ENCODE results near the gene KDM7A.
A peak's percentile ranks its signal among the peaks of the same experiment; 100 is the strongest.
"Not testable (repeated sequence)": the region's sequence is repeated elsewhere in the genome, so short reads cannot be mapped to it uniquely, and the experiment has no call there.

The KDM7A gene

DNA sequence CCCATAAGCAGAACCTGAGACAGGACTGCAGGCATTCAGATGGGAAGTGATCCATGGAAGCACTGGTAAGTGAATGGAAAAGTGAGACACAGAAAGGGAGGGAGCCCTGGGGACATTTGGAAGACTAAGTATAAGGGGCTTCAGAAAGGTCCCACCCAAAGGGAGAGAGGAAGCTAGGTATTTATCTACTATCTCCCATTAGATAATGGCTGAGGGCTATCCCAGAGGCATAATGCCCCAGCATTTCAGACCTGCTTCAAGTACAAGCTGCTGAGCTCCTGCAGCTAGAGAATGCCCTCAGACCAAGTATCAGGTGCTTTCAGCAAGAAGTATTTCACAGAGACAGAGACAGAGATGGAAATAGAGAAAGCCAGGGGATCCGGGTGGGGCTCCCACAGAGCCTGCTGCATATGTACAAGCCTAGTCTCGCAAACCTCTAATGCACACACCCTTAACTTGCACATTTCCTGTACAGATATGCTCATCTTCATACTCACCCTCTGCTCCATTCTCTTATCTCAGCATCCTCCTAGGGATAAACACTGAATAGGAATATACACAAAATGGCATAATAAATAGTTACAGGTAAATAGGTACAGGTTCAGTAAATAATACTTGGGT lies 20.2 kb downstream of the KDM7A start:
- no peak for DNase-seq

DNA sequence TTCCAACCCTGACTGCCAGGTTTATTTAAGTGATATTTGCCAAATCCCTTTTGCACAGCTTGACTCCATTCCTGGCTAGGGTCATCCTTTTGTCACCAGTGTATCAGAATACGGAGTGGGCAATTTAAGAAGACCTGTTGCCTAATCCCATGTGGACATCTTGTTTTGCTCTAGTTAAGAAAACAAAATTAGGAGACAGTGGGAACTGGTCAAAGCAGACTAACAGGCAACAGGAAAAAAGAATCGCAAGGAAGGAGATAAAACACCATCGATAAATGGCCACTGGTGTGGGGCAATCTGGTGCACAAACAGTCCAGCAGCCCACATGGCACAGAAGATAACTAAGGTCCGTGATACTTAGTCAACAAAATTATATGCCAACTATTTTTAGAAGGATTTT lies 21.4 kb downstream of the KDM7A start:
- DNase-seq, result no peak

DNA sequence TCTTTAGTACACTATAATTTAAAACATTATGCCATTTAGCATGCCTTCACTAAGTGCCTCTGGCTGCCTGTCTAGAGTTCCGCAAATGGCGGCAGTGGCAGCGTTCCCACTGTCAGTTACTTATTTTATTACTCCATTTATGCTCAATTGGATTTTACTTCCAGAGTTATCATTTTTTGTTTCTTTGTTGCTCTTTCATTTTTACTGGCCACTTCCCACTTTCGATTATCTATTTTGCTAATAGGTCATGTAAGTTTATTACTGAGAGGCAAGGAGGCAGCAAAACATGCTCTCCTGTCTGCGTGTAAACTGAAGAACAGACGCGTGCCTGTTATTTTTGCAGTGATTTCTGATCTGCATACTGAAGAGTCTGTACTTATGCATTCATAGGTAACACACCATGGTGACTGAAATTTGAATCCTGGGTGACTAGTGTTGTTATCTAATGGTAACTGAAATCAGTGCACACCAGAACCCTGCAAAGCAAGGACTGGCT lies 23.1 kb downstream of the KDM7A start:
- DNase-seq, result no peak

DNA sequence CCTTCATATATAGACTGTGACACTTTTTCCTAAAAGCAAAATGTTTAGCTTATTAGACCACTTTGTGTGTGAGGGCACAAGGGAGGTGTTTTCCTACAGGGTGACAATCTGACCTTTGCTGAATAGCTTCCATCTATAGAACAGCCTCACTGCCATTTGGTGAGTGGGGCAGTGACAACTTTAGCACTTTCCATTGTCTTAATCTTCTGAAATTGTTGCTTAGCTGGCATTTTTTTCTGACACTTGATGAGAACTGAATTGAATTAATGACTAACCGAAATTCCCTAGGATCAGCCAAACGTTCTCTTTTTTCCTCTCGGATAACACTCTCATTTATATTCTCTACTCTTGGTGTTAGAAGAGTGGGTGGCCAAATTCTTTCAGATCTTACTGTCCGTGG lies 30.2 kb downstream of the KDM7A start:
- DNase-seq, result no peak

DNA sequence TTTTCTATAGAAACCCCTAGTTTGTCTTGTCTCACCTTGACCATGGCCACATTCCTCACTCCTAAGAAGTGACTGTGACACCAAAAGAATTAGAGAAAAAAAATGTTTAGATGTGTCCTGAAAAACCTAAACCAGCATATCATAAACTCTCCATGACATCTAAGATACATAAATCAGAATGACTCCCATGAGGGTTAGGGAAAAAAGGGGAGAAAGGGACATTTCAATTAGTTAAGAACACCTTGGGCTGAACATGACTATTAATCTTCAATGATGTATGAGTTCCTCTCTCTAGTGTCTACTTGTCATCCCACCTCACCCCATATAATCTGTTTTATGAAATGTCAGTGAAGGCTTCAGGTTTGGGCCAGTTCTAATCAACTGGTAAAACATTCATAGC lies 31.1 kb downstream of the KDM7A start:
- no peak for DNase-seq

DNA sequence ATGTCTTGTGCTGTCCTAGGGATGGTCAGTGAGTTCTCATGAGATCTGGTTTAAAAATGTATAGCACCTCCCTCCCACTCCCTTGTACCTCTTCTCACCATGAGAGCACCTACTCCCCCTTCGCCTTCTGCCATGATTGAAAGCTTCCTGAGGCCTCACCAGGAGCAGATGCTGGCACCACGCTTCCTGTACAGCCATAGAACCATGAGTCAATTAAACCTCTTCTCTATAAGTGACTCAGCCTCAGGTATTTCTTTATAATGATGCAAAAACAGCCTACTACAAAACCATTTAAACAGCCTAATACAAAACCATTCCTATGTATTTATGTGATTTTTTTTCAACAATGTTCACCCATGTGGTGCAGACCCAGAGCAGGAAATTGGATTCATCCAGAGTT lies 32.0 kb downstream of the KDM7A start:
- no peak for DNase-seq

DNA sequence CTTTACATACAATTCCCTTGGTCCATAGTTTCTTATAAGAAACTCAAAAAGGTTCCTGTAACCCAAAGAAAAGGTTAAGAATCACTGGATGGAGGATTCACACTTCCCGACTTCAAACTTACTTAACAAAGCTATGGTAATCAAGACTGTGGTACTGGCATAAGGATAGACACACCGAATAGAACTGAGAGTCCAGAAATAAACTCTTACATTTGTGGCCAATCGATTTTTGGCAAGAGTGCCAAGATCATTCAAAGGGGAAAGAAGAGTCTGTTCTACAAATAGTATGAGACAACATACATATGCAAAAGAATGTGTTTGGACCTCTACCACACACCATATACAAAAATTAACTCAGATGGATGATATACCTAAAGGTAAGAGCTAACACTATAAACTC lies 32.8 kb downstream of the KDM7A start:
- no peak for DNase-seq

DNA sequence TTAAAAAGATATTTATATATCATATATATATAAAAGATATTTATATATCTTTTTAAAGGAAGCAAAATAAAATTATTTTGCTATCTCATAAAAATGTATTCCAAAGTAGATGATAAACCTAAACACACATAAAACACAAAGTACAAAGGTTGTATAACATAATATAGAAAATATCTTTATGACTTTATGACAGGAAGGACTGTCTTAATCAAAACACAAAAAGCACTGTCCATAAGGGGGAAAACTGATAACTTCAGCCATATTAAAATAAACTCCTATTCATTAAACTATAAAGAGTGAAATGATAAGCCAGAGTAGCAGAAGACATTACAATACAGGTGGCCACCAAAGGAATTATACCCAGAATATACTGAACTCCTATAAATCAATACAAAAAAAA lies 34.8 kb downstream of the KDM7A start:
- DNase-seq, result no peak

DNA sequence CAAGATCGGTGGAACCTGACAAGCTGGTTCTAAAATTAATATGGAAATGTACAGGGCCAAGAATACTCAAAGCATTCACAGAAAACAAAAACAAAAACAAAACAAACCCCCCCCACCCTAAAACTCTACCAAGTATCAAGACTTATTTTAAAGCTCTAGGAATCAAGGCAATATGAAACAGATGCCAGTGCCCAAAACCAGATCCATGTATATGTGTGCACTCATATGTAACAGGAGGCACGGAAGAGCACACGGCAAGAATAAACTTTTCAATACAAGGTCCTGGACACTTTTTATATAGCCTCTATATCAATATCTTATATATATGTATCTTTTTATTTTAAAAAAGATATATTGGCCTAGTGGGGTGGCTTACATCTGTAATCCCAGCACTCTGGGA lies 35.5 kb downstream of the KDM7A start:
- no peak for DNase-seq

DNA sequence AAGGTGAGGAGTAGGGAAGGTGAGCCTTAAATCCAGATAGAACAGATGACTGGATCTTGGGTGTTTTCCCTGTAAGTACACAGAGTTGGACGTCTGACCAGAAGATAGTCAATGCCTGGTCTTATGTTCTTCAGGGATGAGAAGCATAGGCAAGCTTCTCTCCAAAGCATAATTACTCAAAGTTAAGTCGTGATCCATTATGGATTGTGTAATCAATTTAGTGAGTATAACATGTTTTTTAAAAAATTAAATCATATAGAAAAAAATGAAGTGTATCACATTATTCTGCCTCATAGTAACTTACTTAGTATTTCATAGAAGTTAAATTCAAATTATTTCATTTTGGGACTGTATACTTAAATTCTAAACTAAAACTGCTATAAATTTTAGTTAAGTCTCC lies 39.7 kb downstream of the KDM7A start:
- DNase-seq, result no peak

DNA sequence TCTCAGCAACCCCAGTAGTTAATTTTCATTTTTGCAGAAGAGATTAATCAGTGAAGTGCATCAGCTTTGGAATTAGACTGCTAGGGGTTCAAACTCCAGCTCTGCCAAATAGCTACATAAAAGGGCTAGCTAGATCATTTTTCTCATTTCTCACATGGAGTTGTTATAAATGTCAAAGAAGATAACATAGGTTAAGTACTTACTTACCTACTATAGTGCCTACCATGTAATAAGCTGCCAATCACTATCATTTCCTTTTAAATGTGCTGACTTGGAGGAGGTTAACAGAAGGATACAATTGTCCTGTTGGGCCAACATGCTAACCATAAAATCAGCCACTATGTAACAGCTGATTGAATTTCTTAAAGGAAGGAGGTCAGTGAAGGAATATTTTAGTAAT lies 40.7 kb downstream of the KDM7A start:
- no peak for DNase-seq

DNA sequence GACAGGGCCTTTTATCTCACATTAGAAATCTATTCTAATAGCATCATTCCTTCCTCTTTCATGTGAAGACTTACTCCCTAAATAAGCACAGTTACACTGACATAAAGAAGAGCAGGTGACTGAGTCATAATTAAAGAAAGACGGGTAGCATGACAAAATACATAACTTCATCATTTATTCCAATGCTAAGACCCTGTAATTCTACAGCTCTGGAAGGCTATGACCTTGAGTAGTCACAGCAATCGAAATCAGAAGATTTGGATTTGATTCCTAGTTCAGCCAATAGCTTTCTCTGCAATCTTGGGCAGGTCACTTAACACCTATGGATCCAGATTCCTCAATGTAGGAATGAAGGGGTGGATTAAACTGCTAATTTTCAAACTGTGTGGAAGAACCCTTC lies 42.7 kb downstream of the KDM7A start:
- no peak for DNase-seq

DNA sequence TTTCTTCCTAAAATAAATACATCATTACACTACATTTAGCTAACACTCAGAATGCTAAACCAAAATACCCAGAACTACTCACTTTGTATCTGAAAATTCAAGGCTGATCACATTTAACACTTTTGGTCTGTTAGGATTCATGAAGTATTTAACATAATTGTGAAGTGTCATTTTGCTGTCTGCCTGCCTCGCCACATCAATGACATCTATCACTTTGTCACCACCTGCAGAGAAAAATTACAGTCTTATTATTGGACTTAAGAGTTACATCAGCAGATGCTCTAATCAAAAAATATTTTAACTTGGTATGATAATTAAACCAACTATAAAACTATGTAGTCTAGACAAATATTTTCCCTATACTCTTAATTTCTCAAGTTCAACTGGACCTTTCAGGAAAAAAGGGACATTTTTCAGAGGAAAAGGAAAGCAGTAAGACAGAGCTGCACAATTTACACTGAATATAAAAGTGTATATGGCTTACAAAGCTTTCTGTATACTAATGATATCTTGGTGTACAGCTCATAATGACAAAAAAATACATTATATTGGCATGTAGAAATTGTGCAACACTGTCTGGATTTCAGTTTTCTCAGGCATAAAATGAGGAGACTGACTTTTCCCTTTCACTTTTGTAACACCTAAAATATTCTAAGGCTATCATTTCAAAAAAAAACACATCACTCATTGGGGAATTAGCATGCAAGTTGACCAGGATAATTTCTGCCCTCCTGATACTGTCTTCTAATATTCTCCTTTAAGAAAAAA lies 49.2 kb downstream of the KDM7A start:
- no peak for DNase-seq

DNA sequence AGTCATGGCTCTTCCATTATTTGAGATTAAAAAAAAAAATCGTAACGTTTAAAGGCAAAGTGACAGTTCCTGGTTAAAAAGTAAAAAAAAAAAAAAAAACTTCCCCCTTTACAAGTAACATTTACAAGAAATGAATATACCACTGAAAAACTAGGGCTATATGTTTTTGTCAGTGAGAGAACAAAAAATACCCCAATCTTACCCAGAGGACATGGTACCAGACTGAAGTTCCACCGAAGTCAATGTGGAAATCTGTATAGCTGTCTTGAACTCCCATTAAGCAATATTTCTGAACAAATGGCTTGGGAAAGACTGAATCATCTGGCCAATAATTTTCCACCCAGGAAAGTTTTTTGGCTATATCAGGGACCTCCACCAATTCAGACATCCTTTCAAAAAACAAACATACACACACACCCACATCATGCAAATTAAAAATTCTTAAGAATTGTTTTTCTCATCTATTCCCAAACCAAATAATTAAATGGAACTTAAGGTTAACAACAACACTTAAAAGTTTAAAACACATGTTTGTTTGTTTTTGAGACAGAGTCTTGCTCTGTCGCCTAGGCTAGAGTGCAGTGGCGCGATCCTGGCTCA lies 50.2 kb downstream of the KDM7A start:
- no peak for DNase-seq

DNA sequence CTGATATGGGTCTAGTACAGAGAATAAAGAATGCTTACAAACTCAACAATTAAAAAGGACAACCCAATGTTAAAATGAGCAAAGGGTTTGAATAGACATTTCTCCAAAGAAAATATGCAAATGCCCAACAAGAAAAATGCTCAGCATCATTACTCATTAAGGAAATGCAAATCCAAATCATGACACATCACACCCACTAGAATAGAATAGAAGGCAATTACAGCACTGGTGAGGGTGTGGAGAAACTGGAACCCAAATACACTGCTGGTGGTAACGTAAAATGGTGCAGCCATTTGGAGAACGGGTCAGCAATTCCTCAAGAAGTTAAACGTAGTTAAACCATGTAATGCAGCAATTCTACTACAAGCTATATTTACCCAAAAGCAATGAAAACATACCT lies 53.8 kb downstream of the KDM7A start:
- DNase-seq, result no peak

DNA sequence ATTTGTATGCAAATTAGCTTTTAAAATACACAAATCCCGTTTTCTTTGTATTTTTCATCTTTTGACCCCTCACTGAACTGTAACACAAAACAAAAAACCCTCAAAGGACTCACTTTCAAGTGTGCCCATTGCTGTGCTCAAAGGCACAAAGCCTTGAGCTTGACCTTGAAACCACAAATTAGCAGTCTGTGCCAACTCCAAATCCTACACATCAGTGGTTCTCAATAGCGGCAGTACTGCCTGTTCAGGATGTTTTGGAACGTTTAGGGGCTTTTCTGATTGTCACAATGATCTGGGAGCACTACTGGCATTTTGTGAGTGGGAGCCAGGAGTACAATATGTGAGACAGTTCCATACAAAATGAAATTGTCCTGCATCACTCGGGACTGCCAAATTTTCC lies 55.5 kb downstream of the KDM7A start:
- no peak for DNase-seq

DNA sequence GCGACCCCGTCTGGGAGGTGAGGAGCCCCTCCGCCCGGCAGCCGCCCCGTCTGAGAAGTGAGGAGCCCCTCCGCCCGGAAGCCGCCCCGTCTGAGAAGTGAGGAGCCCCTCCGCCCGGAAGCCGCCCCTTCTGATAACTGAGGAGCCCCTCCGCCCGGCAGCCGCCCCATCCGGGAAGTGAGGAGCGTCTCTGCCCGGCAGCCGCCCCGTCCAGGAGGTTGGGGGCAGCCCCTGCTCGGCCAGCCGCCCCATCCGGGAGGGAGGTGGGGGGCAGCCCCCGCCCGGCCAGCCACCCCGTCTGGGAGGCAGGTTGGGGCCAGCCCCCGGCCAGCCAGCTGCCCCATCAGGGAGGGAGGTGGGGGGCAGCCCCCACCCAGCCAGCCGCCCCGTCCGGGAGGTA lies 62.0 kb downstream of the KDM7A start:
- DNase-seq, result not testable (repeated sequence)

DNA sequence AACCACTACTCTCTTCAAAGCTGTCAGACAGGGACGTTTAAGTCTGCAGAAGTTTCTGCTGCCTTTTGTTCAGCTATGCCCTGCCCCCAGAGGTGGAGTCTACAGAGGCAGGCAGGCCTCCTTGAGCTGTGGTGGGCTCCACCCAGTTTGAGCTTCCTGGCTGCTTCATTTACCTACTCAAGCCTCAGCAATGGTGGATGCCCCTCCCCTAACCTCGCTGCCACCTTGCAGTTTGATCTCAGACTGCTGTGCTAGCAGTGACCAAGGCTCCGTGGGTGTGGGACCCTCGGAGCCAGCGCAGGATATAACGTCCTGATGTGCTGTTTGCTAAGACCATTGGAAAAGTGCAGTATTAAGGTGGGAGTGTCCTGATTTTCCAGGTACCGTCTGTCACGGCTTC lies 68.0 kb downstream of the KDM7A start:
- DNase-seq, result not testable (repeated sequence)

DNA sequence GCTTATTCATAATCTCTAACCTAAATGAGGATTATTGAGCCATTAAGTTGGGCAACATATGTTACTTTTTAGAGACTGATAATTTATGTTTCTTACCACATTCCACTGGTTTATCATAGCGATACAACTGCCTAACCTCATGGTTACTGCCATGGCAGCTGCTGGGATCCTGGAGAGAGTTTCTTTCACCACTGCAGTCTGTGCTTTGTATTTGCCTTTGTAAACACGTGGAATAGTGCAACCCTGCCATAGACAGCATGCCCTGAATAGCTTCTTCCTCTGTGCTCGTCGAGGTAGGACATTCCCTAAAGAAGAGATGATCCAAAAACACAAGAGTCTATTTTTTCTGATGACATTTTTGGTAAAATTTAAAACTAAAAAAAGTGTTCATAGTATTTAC lies 80.3 kb downstream of the KDM7A start:
- DNase-seq, result no peak

DNA sequence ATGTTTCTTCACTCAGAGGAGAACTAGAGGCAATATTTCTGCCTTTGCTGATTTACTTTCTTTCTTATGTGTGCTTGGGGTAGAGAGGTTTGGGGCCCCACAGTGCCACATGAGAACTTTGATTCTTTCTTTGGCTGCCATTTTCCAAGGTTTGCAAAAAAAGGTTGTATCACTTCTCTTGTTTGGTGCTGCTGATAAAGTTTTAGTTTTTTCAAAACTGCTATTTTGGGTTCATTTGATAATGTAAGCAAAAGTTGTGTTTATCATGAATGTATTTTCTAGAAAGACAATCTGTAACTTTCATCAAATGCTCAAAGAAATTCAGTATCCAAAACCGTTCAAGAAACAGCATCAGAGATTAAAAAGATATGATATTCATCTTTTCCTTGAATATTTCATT lies 83.4 kb downstream of the KDM7A start:
- no peak for DNase-seq

DNA sequence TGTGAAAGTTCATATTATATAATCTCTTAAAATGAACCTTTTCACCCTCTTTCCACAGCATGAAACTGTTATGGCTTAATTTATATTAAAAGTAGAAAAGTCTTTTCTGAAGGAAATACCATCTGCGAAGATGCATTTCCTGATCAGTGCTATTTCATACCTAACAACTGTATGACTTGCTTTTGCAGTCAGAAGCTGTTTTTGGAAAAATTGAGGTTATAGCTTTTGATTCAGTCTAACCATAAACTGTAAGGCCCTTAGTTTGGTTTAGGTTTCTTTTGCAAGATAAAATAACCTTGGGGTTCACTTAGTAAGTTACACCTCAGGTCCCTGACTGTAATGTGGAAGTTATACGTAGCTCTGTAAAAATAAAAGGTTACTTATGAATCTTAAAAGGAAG lies 91.3 kb downstream of the KDM7A start:
- DNase-seq, result no peak

DNA sequence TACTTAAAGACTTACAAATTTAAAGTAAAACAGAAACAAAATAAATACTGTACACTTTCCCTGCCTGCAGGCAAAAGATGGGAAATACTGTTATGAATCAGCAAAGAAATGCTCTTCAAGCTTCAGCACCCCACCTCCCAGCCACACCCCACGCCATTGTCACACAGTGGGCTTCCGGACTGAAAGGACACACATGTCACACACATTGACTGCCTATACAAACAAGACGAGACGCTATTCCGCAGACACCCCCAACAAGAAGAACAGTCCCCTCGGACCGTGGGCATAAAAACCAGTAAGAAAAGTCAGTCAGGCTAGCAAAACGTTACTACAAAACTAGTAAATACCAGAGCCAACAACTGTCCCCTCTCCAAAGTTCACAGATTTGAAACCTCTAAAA lies 91.8 kb downstream of the KDM7A start:
- peak; percentile 18 for DNase-seq

DNA sequence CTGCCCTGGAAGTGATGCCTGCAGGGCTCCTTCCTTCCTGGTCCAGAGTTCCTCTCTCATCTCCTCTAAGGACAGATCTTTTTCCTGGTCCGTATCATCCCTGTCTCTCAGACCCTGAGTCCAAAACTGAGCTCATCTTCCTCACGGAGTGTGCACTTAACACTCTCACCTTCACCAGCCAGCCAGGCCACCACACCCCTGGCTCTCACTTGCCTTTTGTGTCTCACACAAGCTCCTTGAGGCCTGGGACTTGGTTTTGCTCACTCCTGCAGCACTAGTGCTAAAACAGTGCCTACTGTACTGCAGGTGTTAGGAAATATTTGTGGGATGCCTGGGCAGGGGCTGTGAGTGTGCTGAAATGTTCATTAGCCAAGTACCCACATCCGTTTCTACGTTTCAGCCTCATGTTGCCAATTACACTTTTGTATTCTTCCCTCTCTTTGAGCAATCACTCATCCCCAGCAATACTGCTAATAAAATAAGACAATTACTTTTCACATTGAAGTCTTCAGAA lies 92.6 kb downstream of the KDM7A start:
- DNase-seq, result no peak

DNA sequence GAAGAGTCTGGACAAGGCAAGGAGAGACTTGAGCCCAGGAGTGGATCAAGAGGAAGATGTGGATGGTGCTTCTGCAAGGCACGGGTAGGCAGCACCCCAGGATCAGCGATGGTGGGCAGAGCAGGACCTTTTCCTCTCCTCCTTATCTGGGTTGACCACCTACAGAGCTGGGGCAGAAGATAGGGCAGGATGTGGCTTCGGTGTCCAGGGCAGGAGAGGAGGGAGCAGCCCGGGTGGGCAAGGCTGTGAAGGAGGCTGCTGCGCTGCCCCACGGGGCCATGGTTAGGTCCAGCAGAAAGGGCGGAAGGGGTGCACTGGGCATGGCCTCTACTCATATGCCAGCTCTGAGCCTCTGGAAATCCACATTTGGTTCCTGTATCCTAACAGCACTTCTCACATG lies 94.0 kb downstream of the KDM7A start:
- DNase-seq, result no peak
